CD4-positive, alpha-beta T cell treated with Interleukin-6 at 100 ng/mL for 8 hours (primary cell): Measurements from ENCODE around the gene FAM3B.

Source experiments
- DNase-seq: peaks from one replicate; pipeline ENCODE4 v3.0.0-alpha.2; 2020; ENCODE audit warnings: mixed read lengths, low spot score

Gene FAM3B

GRCh38 chr21:41397471-41397891 lies 80.9 kb downstream of the FAM3B start:
- DNase-seq, result no peak

DNA sequence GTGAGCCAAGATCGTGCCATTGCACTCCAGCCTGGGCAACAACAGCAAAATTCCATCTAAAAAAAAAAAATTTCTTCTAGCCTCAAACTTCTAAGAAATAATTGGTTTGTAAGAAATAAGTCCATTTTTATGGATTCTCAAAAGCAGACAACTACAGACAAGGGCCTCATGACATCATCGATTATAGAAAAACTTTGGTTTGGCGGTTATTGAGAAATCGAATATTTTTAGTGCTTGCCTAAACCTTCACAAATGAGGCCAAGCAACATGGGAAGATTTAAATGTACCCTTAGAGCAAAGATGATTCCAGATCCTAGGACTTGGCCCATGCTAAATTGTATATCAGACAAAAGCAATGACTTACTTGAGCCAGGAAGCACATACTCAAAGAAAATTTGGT lies 81.7 kb downstream of the FAM3B start:
- DNase-seq, result no peak

GRCh38 chr21:41398831-41399230 lies 82.2 kb downstream of the FAM3B start:
- no peak for DNase-seq

GRCh38 chr21:41399246-41399800 lies 82.7 kb downstream of the FAM3B start:
- no peak for DNase-seq

DNA sequence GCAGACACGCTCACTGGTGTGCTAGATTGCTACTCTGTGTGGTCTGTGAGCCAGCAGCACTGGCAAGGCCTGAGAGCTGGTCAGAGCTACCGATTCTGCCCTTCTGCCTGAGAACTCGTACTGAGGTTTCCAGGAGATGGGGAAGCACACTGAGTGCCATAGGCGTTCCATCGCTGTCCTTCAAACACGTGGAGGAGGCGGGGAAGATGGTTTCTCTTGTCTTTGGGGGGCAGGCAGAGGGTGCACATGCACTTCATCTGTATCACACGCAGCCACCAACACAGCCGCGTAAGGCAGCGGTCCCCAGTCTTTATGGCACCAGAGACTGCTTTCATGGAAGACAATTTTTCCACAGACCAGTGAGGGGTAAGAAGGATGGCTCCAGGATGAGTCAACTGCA lies 85.6 kb downstream of the FAM3B start:
- DNase-seq, result no peak

DNA sequence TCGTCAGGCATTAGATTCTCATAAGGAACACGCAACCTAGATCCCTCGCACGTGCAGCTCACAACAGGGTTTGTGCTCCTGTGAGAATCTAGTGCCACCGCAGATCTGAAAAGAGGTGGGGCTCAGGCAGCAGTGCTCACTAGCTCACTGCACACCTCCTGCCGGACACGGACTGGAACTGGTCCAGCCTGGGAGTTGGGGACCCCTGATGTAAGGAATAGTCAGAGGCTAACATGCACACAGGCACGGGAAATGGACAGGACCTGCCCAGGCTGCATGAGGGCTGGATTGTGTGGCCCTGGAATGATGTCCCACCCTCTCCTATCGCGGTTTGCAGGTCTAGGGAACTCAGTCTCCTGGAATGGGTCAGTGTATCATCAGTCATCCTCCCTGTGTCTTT lies 86.2 kb downstream of the FAM3B start:
- DNase-seq, result no peak

- DNase-seq, result no peak
Observed at GRCh38 chr21:41403331-41403730, 86.7 kb downstream of the FAM3B start.

DNA sequence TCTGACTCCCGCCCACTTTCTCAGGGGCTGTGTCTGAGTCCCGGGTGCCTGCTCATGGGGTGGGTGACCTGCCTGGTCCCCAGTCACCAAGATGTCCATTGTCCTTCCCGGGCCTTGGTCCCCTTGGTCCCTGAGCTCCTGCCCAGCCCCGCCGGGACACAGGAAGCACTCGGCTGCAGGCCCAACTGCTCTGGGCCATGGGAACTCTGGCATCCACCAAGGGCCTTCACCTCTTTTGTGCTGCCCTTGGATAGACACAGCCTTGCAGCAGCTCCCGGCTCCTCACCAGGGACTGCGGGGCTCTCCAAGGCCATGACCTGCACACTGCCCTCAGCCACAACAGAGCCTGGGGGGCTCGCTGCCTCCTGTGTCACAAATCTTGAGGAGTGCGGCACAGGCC lies 87.4 kb downstream of the FAM3B start:
- no peak for DNase-seq

GRCh38 chr21:41405321-41405720 lies 88.7 kb downstream of the FAM3B start:
- no peak for DNase-seq

DNA sequence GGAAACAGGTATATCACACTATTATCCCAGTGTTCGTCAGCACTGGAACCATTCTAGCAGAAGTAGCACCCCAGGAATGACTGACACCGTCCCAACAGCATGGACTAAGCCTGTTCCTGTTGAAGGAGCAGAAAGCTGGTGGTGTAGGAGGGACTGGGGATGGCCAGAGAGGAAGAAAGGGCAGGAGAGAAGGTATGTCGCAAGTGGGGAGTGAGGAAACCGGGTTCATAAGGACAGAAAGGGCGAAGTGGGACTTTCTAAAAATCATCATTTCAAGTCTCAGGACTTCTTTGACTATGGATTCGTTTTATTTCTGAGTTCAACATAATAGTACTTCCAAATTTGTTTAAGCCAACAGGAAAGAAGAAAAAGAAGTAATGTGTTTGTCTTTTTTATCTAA lies 89.7 kb downstream of the FAM3B start:
- no peak for DNase-seq
